HCT116 (cell line): Measurements from ENCODE around the gene TMEM244. TPM values are rescaled to one million over a fixed set of nuclear protein-coding genes. Genes with fewer than 3 reads are reported as not detected.

Experiments used
- ATAC-seq: fragments of 200-7000 bp; cut with Tn5 transposase; 2 replicates; pipeline ENCODE4 v1.9.1; 2020; ENCODE audit warnings: mild to moderate bottlenecking, moderate library complexity
- Bru-seq: library from RNA; stranded (reverse); fragments of 400-500 nt; gene quantifications from one replicate; lab custom pipeline; 2021; lab: Mats Ljungman, UMichigan
- BruChase-seq, 2 experiments: library from RNA; stranded (reverse); fragments of 400-500 nt; gene quantifications; one replicate each; lab custom pipeline; 2021; lab: Mats Ljungman, UMichigan
- BruUV-seq: library from RNA; stranded (reverse); fragments of 400-500 nt; replicated peaks from 2 replicates; lab custom pipeline; 2021; lab: Mats Ljungman, UMichigan
- CTCF ChIA-PET: fragments of 300-600 bp; sonication (Branson Sonifier 250); formaldehyde crosslinking; loops from one replicate; lab custom pipeline; 2021; ENCODE audit warnings: antibody characterized with exemption; lab: Charles Lee
- POLR2A ChIA-PET: fragments of 300-600, 350-600 bp; sonication (Branson Sonifier 250); formaldehyde crosslinking; loops from one replicate; lab custom pipeline; 2021; ENCODE audit warnings: antibody characterized with exemption; lab: Charles Lee
- RAD21 ChIA-PET, 2 experiments: fragments of 300-600 bp; sonication (Branson Sonifier 250); formaldehyde crosslinking; loops; one replicate each; lab custom pipeline; 2023; ENCODE audit warnings: low total read pairs in 2 of 2; ENCODE audit not compliant: uncharacterized antibody in 2 of 2, unreplicated experiment in 2 of 2, low non-redundant PET in 1 of 2; lab: Charles Lee
- DNase-seq: peaks from one replicate; pipeline ENCODE4 v3.0.0-alpha.2; 2010; ENCODE audit warnings: low read depth, low spot score
- H2AFZ ChIP-seq: fragments of 200-600 bp; shearing (Covaris generic), sonication (generic); 2 replicates; pipeline ENCODE4 v1.6.1; 2017; ENCODE audit warnings: low read depth, mixed run types, mixed read lengths, antibody characterized with exemption, low read length; ENCODE audit not compliant: poor library complexity, severe bottlenecking
- H3K27ac ChIP-seq: 2 replicates; pipeline ENCODE4 v1.5.1; 2012; ENCODE audit warnings: low read depth, low read length
- H3K27me3 ChIP-seq: fragments of 200-600 bp; sonication (generic); 2 replicates; pipeline ENCODE4 v1.6.1; 2016; ENCODE audit warnings: mixed run types, low read length, mixed read lengths; ENCODE audit not compliant: insufficient read depth
- H3K36me3 ChIP-seq, 2 experiments: fragments of 200-500 bp in 1 of 2; fragments of 200-600 bp in 1 of 2; sonication (Bioruptor generic) in 1 of 2; sonication (generic) in 1 of 2; 2 replicates each; pipeline versions ENCODE4 v1.5.1 to v1.6.1; 2014 to 2016; ENCODE audit warnings: low read length in 2 of 2, inconsistent platforms in 1 of 2, mixed read lengths in 1 of 2, mixed run types in 1 of 2; ENCODE audit not compliant: insufficient read depth in 2 of 2, control insufficient read depth in 1 of 2
- H3K4me1 ChIP-seq, 2 experiments: fragments of 200-600 bp in 1 of 2; sonication (generic) in 1 of 2; 2 replicates each; pipeline versions ENCODE4 v1.5.1 to v1.6.1; 2012 to 2017; ENCODE audit warnings: low read length in 2 of 2, inconsistent platforms in 1 of 2, mild to moderate bottlenecking in 1 of 2, mixed read lengths in 1 of 2, mixed run types in 1 of 2, moderate library complexity in 1 of 2; ENCODE audit not compliant: insufficient read depth in 2 of 2, control insufficient read depth in 1 of 2
- H3K4me2 ChIP-seq: fragments of 200-600 bp; sonication (generic); 2 replicates; pipeline ENCODE4 v1.6.1; 2017; ENCODE audit warnings: mixed run types, low read length, mixed read lengths
- H3K4me3 ChIP-seq, 2 experiments: fragments of 200-600 bp in 1 of 2; sonication (generic) in 1 of 2; replicated peaks in 1 of 2; 2 replicates each; pipeline ENCODE4 v1.5.1; 2011 to 2016; ENCODE audit warnings: low read length in 2 of 2, control low read depth in 1 of 2, low read depth in 1 of 2, mild to moderate bottlenecking in 1 of 2, mixed read lengths in 1 of 2, mixed run types in 1 of 2
- H3K79me2 ChIP-seq: fragments of 200-600 bp; sonication (generic); 2 replicates; pipeline ENCODE4 v1.6.1; 2017; ENCODE audit warnings: mild to moderate bottlenecking, mixed run types, low read length, moderate library complexity, mixed read lengths; ENCODE audit not compliant: insufficient read depth
- H3K9ac ChIP-seq: fragments of 200-600 bp; sonication (generic); 2 replicates; pipeline ENCODE4 v1.6.1; 2016; ENCODE audit warnings: low read length, mixed read lengths
- H3K9me2 ChIP-seq: fragments of 200-600 bp; sonication (generic), shearing (Covaris generic); 2 replicates; pipeline ENCODE4 v1.6.1; 2017; ENCODE audit warnings: mixed run types, mild to moderate bottlenecking, moderate library complexity; ENCODE audit not compliant: insufficient read depth
- H3K9me3 ChIP-seq, 2 experiments: fragments of 200-500 bp in 1 of 2; fragments of 200-600 bp in 1 of 2; sonication (Bioruptor generic) in 1 of 2; sonication (generic) in 1 of 2; 2 replicates each; pipeline ENCODE4 v1.6.1; 2014 to 2017; ENCODE audit warnings: low read length in 2 of 2, mixed read lengths in 2 of 2, inconsistent platforms in 1 of 2, low read depth in 1 of 2, mild to moderate bottlenecking in 1 of 2, mixed run types in 1 of 2, moderate library complexity in 1 of 2; ENCODE audit not compliant: control insufficient read depth in 1 of 2, insufficient read depth in 1 of 2
- H4K20me1 ChIP-seq: fragments of 200-600 bp; sonication (generic), shearing (Covaris generic); 2 replicates; pipeline ENCODE4 v1.6.1; 2017; ENCODE audit warnings: mixed run types, mild to moderate bottlenecking, moderate library complexity; ENCODE audit not compliant: insufficient read depth
- CBX3 ChIP-seq: IDR thresholded peaks from 2 replicates; pipeline ENCODE4 v1.6.1; 2012; ENCODE audit warnings: low read depth
- ELF1 ChIP-seq: IDR thresholded peaks from 2 replicates; pipeline ENCODE4 v1.6.1; 2012; ENCODE audit warnings: low read depth, borderline replicate concordance
- EZH2 ChIP-seq: fragments of 200-600 bp; sonication (generic); IDR thresholded peaks from 2 replicates; pipeline ENCODE4 v1.6.1; 2017; ENCODE audit warnings: antibody characterized with exemption, mixed run types
- FOSL1 ChIP-seq: IDR thresholded peaks from 2 replicates; pipeline ENCODE4 v1.6.1; 2012; ENCODE audit warnings: low read depth
- JUND ChIP-seq: IDR thresholded peaks from 2 replicates; pipeline ENCODE4 v1.6.1; 2012
- POLR2A ChIP-seq: IDR thresholded peaks from 2 replicates; pipeline ENCODE4 v1.7.0; 2011; ENCODE audit warnings: borderline replicate concordance; ENCODE audit not compliant: insufficient read depth, insufficient read length; ENCODE audit errors: extremely low read depth
- POLR2AphosphoS5 ChIP-seq: IDR thresholded peaks from 2 replicates; pipeline ENCODE4 v1.6.1; 2011; ENCODE audit warnings: mild to moderate bottlenecking, low read depth, low read length, moderate library complexity
- RAD21 ChIP-seq: IDR thresholded peaks from 2 replicates; pipeline ENCODE4 v1.6.1; 2012; ENCODE audit warnings: low read depth, mild to moderate bottlenecking
- SRF ChIP-seq: IDR thresholded peaks from 2 replicates; pipeline ENCODE4 v1.6.1; 2012; ENCODE audit warnings: low read depth
- TCF7L2 ChIP-seq: IDR thresholded peaks from 2 replicates; pipeline ENCODE4 v1.7.0; 2011; ENCODE audit warnings: borderline replicate concordance, inconsistent platforms; ENCODE audit not compliant: insufficient read depth, insufficient read length; ENCODE audit errors: extremely low read depth
- ZNF274 ChIP-seq: fragments of 200-500 bp; sonication (Bioruptor generic); IDR thresholded peaks from 2 replicates; pipeline ENCODE4 v1.6.1; 2014; ENCODE audit warnings: mild to moderate bottlenecking, low read depth, low read length, inconsistent platforms
- intact Hi-C: fragments of 100-400 bp; cut with micrococcal nuclease; formaldehyde crosslinking; loops from 2 replicates; pipeline ENCODE4 v1.10.0; 2022
- long read RNA-seq: library from polyadenylated mRNA; unstranded; transcript quantifications from one replicate; pipeline ENCODE4 v2.0.0, GENCODE V29; 2021; ENCODE audit not compliant: unreplicated experiment
- polyA plus RNA-seq: library from polyadenylated mRNA; unstranded; fragments of >200 nt; gene quantifications from 2 replicates; pipeline ENCODE4 v1.2.1, GENCODE V29; 2012; ENCODE audit warnings: missing spikeins
- total RNA-seq: library from RNA; stranded (reverse); gene quantifications from one replicate; pipeline ENCODE4 v1.2.1, GENCODE V29; 2021; ENCODE audit not compliant: unreplicated experiment

TMEM244 gene, protein sequence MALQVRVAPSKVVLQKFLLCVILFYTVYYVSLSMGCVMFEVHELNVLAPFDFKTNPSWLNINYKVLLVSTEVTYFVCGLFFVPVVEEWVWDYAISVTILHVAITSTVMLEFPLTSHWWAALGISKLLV
- total RNA-seq (not detected), Bru-seq, nascent RNA (percentile 17 among the genes with signal in this experiment), BruChase-seq, experiment 1, labeled RNA remaining after a 6-hour chase (percentile 10 among the genes with signal in this experiment), BruChase-seq, experiment 2, labeled RNA remaining after a 2-hour chase (percentile 19 among the genes with signal in this experiment)
- not detected in 2 replicates for polyA plus RNA-seq
- long read RNA-seq = 0 reads

DNA sequence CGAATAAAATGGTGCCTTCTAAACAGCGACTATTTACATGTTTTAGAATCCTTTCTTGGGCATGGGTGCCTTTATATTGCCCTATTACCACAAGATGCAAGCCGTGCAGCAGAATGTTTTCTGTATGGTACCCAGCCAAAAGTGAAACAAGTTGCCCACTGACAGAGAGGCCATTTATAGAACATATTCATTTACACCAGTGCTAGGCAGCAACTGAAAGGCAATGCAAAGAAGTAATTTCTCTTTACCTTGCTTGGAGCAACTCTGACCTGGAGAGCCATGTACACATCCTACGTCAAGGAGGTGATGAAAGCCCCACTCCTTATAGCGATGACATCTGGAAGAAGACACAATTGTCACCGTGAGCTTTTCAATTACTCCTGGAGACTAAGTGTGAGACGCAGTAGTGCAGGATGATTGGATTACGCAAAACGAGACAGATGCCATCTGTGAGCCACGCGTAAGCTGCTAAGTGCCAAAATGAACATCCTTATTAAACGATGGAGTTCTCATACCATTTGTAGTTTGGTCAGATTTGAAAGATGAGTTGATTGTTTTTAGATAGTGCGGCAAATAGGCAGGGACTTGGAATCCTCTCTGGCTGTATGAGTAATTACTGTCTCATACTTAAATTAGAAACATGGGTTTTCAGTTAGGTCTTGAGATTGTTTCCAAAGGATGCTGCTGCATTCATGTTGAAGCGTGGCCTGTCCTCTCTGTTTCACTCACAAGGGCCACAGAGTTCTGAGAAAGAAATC lies at the start of gene TMEM244:
Gene TMEM244, minus strand, starts transcription at position 408 of the 758 bp plus-strand sequence. Its CDS starts 127 bp downstream, at position 281.
- intact Hi-C loops = no loop called here
- CTCF ChIA-PET = no interaction called here
- no TSS peak for BruUV-seq
- no peak for TF ChIP-seq CBX3
- no peak for TF ChIP-seq JUND
- no peak for TF ChIP-seq POLR2AphosphoS5
- TF ChIP-seq RAD21 = no peak
- no peak for TF ChIP-seq ELF1
- TF ChIP-seq EZH2 = no peak
- TF ChIP-seq SRF = no peak
- no peak for TF ChIP-seq ZNF274
- TF ChIP-seq TCF7L2 = no peak
- TF ChIP-seq POLR2A = no peak
- no peak for TF ChIP-seq FOSL1
- TF ChIP-seq, all 23 proteins: peak for 0
- Histone ChIP-seq H3K36me3 (no peaks in the 10 kb centered on the region), H3K9me3 (no peaks in the 10 kb centered on the region; a peak in 1 of 4 replicates), H3K4me2 (peak within 1 kb of the TSS; percentile 26; the same call in 1 of the 2 replicates), H3K27me3 (no peaks in the 10 kb centered on the region), H3K9ac (no peak within 1 kb of the TSS), H3K4me1 (peaks cover 4 to 30% of the 10 kb centered on the region in 2 experiments), H3K4me3 (no peak within 1 kb of the TSS), H3K79me2 (no peaks in the 10 kb centered on the region), H2AFZ (peak within 1 kb of the TSS; percentile 87), H4K20me1 (no peaks in the 10 kb centered on the region), H3K9me2 (no peaks in the 10 kb centered on the region; the same call in 1 of the 2 replicates), H3K27ac (no peak within 1 kb of the TSS)
- DNase-seq = no peak
- no peak for ATAC-seq
- POLR2A ChIA-PET = no interaction called here
- RAD21 ChIA-PET = no interaction called here
